HG03045 (cell line): Measurements from ENCODE around the gene DENND5B.
"Not testable (repeated sequence)": the region's sequence is repeated elsewhere in the genome, so short reads cannot be mapped to it uniquely, and the experiment has no call there.

Experiments used
- ATAC-seq: cut with Tn5 transposase; IDR thresholded peaks from one replicate; pipeline ENCODE4 v1.9.1; 2021; ENCODE audit warnings: mild to moderate bottlenecking, moderate library complexity; ENCODE audit not compliant: unreplicated experiment

The DENND5B gene

DNA sequence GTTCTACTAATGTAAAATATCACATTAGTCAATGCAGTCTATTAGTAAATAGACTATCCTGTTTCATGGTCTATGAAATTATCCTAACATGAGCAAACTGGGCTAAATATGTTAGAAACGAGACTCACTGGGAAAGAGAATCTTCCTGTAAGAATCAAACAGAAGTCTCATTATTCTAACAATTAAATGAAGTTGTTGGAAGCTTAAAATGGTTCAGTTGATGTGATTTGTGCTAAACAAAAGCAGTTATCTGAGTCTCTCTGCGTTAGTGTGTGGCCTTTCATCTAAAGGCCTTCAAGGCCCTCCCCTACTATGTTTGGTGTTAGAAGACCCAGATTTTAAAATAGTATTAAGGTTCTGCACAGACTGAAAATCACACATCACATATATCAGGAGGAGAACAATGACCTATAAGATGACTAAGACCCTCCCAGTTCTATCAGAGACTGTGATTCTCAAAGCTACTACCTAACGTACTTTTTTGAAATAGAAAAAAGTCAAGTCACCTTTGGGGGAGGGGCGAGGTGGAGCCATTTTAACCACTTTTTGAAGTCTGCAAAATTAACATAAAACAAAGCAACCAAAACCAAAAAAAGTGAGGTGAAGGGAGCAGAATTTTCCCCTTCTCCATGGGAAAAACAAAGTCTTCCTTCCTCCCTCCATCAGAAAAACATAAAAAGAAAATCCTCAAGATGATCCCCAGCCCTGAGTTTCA lies 82.3 kb downstream of the DENND5B start:
- ATAC-seq = no peak

- ATAC-seq = no peak
Observed at GRCh38 chr12:31507966-31508365, 83.0 kb downstream of the DENND5B start.

DNA sequence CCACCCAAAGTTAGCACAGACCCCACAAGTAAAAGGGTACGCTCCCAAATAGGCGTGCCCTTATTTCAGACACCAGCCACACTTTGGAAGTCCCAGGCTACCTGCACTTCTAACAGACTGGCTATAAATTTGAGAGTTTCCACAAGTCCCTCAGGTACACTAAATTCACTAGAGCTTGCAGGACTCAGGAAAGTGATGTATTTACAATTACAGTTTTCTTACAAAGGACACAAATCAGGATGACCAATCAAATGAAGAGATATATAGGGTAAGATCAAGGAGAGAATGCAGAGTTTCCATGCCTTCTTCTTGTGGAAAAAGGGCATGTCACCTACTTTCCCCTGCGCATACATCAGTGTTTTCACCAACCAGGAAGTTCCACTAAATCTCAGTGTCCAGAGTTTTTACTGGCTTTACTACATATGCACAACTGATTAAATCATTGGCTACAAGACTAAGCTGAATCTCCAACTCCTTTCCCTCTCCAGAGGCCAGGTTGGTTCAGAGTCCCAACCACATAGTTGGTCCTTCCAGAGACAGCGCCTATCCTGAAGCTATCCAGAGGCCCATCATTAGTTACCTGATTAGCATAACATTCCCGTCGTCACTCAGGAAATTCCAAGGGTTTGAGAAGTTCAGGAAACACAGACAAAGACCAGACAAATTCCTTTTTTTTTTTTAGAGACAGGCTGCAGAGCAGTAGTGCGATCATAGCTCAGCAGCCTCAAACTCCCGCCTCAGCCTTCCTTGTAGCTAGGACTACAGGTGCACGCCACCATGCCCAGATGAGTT lies 84.2 kb downstream of the DENND5B start:
- no peak for ATAC-seq

DNA sequence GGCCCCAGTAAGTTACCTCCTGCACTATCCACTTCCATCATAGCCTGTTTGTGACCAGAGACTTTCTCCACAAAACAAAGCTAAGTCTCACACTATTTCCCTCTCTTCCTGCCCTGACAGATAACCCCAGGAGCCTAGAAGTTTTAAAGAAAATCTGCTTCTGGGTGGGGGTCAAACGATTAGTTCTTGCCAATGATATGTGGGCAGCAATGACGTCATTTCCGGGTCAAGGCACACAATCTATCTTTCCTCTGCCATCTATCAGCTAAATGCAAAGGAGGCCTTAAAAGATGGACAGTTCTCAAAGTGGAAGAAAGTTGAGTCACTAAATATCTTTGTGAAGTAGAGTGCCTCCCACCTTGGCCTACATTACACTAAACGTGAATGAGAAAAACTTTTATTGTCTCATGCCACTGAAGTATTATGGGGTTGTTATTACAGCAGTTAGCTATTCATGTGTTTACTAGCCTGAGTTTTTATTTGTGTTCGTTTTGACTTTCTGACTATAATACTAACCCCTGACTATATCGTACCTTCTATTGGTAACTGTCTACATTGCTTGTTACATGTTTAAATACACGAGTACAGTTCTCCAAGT lies 86.2 kb downstream of the DENND5B start:
- ATAC-seq = no peak

DNA sequence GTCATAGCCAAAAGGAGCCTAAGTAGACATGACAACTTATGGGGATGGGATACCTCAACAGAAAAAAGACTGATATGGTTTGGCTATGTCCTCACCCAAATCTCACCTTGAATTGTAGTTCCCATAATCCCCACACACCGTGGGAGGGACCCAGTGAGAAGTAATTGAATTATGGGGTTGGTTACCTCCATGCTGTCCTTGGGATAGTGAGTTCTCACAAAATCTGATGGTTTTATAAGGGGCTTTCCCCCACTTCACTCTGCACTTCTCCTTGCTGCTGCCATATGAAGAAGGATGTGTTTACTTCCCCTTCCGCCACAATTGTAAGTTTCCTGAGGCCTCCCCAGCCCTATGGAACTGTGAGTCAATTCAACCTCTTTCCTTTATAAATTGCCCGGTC lies 89.9 kb downstream of the DENND5B start:
- ATAC-seq = not testable (repeated sequence)

- no peak for ATAC-seq
Observed at GRCh38 chr12:31499567-31499966, 91.4 kb downstream of the DENND5B start.

- no peak for ATAC-seq
Observed at GRCh38 chr12:31498424-31498823, 92.5 kb downstream of the DENND5B start.

- ATAC-seq = no peak
Observed at GRCh38 chr12:31496257-31496656, 94.7 kb downstream of the DENND5B start.

- ATAC-seq = no peak
Observed at GRCh38 chr12:31494455-31494854, 96.5 kb downstream of the DENND5B start.

DNA sequence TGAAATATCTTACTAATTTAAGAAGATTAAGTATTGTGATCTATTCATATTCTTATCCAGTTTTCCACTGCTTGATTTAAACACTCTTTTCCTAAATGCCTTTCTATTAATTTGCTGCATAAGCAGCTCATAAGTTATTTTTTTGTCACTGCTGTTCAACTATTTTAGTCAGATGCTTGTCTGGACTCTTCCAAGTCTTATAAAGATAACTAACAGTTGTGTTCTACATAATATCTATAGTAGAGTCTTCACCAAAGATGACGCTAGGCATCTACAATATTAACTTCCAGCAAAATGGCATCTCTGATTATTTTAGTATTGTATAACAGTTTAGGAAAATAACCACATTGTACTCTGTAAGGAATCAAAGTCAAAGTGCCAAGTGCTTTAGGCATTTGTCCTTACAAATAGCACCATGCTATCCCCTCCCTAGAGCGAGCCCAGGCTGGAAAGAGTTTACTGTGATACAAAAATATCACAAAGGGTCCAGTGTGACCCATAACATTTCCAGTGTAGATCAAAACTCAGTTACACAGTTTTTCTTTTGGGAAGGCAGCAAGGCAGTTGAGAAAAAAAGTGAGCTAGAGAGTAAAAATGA lies 98.2 kb downstream of the DENND5B start:
- ATAC-seq = no peak

DNA sequence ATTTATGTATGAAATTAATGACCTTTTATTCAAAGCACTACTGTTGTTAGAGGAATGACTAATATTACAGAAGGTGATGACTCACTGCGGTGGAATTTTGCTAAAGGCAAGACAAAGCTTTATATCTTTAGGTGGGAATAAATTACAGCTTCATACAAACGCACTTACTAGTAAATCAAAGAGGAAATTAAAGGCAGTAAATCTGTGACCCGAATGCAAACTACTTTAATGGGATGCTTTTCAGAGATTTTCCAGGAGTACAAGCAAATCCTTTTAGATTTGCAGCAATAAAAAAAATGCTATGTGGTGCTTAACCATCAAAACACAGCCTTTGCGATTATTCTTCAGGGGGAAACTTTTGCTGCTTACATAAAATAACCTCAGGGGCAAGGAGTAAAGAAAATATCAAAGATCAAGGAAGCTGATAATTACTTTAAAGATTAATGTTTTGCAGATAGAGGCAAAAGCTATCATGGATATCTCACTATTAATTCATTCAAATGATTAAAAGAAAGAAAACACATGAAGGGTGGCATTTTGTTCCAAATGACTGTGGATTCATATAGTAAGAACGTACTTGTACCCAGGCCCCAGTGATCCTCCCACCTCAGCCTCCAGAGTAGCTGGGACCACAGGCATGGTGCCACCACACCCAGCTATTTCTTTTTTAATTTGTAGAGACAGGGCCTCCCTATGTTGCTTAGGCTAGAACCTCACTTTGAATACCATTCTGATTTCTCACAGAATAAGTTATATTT lies 98.9 kb downstream of the DENND5B start:
- ATAC-seq = no peak

DNA sequence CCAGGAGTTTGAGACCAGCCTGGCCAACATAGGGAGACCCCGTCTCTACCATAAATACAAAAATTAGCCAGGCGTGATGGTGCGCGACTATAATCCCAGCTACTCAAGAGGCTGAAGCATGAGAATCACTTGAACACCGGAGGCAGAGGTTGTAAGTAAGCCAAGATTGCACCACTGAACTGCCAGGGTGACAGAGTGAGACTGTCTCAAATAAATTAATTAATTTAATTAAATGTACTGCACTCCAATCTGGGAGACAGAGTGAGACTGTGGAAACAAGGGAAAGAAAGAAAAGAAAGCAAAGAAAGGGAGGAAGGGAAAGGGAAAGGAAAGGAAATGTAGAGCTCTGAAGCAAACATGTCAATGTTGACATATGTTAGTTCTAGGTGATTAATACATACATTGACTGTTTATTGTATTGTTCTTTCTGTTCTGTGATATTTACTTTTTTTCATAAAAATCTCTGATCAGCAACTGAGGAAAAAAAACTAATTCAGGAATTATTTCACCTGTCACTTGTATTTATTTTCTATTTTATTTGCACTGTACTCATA lies 99.6 kb downstream of the DENND5B start:
- no peak for ATAC-seq

DNA sequence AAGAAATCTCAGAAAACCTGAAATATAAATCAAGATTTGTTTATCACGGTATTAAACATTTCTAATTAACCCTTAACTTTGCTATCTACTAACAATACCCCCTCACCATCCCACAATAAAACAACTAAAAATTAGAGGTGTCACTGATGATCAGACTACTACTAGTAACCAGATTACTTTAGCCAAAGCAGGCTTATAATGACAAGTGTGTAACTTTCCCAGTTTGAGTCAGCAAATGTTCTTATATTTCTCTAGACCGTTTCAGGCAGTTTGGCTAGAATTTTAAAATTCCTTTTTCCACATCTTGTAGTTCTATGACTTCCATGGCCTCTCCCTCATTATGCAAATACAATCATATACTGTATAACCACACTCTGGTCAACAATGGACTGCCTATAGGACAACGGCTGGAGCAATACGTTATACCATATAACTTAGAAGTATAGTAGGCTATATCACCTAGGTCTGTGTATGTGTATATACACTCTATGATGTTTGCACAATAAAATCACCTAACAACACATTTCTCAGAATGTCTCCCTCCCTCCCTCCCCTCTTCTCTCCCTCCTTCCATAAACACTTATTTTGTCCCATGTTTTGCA lies 102.1 kb downstream of the DENND5B start:
- no peak for ATAC-seq

- ATAC-seq = no peak
Observed at GRCh38 chr12:31485571-31485970, 105.4 kb downstream of the DENND5B start.

DNA sequence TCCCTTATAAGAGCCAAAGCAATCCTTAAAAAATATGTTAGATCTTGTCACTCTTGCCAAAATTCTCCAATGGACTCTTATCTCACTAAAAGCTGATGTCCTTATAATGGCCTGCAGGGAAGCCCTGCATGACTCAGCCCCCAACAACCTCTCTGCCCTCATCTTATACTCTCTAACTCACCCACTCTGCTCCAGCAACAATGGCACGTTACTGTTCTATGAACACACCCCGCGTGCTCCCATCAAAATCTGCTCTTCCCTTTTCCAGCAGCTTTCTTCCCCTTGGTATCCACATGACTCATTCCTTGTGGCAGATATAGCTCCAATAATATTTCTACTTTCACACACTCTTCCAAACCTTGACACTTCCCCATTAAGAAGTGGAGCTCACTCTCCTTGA lies 108.1 kb downstream of the DENND5B start:
- ATAC-seq = no peak

DNA sequence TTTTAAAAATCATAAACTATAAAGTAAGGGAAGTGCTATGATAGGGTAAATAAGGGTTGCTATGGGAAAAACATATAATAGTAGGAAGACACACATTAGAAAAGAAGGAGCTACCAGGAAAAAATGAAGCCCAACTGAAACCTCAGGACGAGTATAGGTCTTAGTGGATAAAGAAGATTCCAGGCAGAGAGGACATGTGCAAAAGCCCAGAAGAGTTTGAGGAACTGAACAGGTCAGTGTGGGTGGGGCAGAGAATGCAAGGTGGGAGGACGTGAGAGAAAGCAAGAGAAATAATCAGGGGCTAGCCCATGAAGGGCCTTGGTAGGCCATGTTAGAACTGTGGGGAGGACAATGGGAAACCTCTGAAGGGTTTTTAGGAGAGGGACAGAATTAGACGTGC lies 109.5 kb downstream of the DENND5B start:
- ATAC-seq = no peak

DNA sequence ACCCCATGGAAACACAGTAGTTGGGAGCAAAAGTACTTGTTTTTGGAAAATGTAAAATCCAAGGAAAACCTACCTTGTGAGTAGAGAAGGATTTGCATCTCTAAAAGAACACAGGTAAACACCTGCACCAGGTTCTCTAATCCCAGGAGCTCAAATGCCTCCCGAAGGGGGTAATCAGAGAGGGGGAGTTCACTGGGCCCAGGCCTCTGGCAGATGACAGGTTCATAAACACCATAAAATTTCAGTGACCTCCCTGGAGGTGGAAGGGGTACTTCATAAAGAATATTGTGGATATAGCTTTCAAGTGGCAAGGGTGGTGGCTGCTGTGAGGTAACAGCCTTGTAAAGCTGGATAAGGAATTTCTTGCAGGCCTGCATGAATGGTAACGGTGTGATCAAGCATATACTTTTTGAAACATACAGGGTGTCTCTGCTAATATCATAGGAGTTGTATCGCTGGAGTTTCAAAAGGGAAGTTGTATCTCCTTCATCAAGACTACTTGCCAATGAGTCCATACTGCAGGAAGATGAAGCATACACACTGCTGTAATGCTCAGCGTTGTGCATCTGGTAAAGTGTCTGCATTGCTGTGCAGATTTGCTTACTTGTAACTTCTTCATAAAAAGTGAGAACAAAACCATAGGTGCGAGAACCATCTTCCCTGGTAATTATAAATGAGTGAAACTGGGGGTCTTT lies 111.3 kb downstream of the DENND5B start:
- no peak for ATAC-seq

GRCh38 chr12:31478898-31479297 lies 112.0 kb downstream of the DENND5B start:
- ATAC-seq = no peak

DNA sequence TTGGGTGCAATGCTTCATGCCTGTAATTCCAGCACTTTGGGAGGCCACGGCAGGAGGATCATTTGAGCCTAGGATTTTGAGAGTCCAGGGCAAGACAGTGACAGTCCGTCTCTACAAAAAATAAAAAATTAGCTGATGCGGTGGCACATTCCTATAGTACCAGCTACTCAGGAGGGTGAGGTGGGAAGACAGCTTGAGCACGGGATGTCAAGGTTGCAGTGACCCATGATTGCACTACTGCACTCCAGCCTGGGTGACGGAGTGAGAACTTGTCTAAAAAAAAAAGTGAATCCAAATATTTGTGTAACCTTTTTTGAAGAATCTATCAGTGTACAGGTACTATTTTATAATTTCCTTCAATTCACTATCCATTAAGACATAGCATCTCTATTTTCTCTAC lies 112.5 kb downstream of the DENND5B start:
- ATAC-seq = no peak

GRCh38 chr12:31477687-31478086 lies 113.2 kb downstream of the DENND5B start:
- ATAC-seq = no peak
